Measurements from ENCODE around the gene DUS1L. TPM values are rescaled to one million over a fixed set of nuclear protein-coding genes. Genes with fewer than 3 reads are reported as not detected.

DUS1L gene
- total RNA-seq, 4 donors from 2014 or later: 98.6 to 306 (median 132) TPM

- peak; percentile 80 for DNase-seq
- Histone ChIP-seq H3K36me3 (no peaks in the 10 kb centered on the region), H3K27me3 (no peaks in the 10 kb centered on the region), H3K4me3 (peak overlapping the region in 2 of 4 donors; percentile 71 to 95), H3K27ac (peak overlapping the region; percentile 82 to 89 (median 84)), H3K4me1 (peaks cover 20 to 42% (median 34%) of the 10 kb centered on the region in 4 donors), H3K9me3 (no peaks in the 10 kb centered on the region)
- in situ Hi-C loops (cut with MboI; ENCODE audit: low pct_ligation_motif_present in 1 of 4, low pct_unique_long_range_greater_than_20kb in 1 of 4, low sequenced_read_pairs in 3 of 4): no loop called here
- TF ChIP-seq CTCF (IDR thresholded peaks at IDR 0.05): peak; percentile 59 to 87 (median 75)
- TF ChIP-seq POLR2A (IDR thresholded peaks at IDR 0.05): no peak
- WGBS, 2 donors (ENCODE audit: low coverage in 1 of 2): 15% methylated on average over 17 of the region's 25 CpGs; no CpG with 5 or more reads in 1 of the 2 donors
- intact Hi-C loops (cut with DNase I; ENCODE audit: low total_unique reads): loop anchor here (2.0 kb wide), 1 partner anchor 63 kb away; no protein-coding TSS in a partner anchor
Observed at GRCh38 chr17:82021107-82021899, 44.3 kb downstream of the DUS1L start.

GRCh38 chr17:82020572-82021106, 45.0 kb downstream of the DUS1L start:
- no peaks in the 10 kb centered on the region for H3K9me3 ChIP-seq

GRCh38 chr17:82019690-82020571, 45.7 kb downstream of the DUS1L start:
- Histone ChIP-seq H3K36me3 (no peaks in the 10 kb centered on the region), H3K27ac (no peak overlapping the region), H3K9me3 (no peaks in the 10 kb centered on the region), H3K4me3 (no peak overlapping the region), H3K27me3 (no peaks in the 10 kb centered on the region), H3K4me1 (peaks cover 20 to 42% (median 34%) of the 10 kb centered on the region in 4 donors)
- intact Hi-C loops (cut with DNase I; ENCODE audit: low total_unique reads): loop anchor here (2.0 kb wide), 1 partner anchor 61 kb away; no protein-coding TSS in a partner anchor
- peak; percentile 70 for DNase-seq
- 67% methylated on average over 31 of the region's 34 CpGs; no CpG with 5 or more reads in 1 of the 2 donors for WGBS, 2 donors (ENCODE audit: low coverage in 1 of 2)
- in situ Hi-C loops (cut with MboI; ENCODE audit: low pct_ligation_motif_present in 1 of 4, low pct_unique_long_range_greater_than_20kb in 1 of 4, low sequenced_read_pairs in 3 of 4): no loop called here
- TF ChIP-seq EP300 (IDR thresholded peaks at IDR 0.05; ENCODE audit: low read depth): no peak
- peak; percentile 62 to 77 (median 72) for TF ChIP-seq CTCF (IDR thresholded peaks at IDR 0.05)

More at GRCh38 chr17:82020572-82021106, 45.0 kb downstream of the DUS1L start:
- Histone ChIP-seq H3K4me1 (peaks cover 20 to 42% (median 34%) of the 10 kb centered on the region in 4 donors), H3K27ac (no peak overlapping the region), H3K4me3 (no peak overlapping the region), H3K36me3 (no peaks in the 10 kb centered on the region), H3K27me3 (no peaks in the 10 kb centered on the region)
- WGBS, 2 donors (ENCODE audit: low coverage in 1 of 2): 75 to 87% methylated on average over 3 to 14 of the region's 14 CpGs
- intact Hi-C loops (cut with DNase I; ENCODE audit: low total_unique reads): loop anchor here (2.0 kb wide), 1 partner anchor 62 kb away; no protein-coding TSS in a partner anchor
- TF ChIP-seq POLR2A (IDR thresholded peaks at IDR 0.05) (no peak), POLR2AphosphoS5 (IDR thresholded peaks at IDR 0.05) (no peak), CTCF (IDR thresholded peaks at IDR 0.05) (no peak), EP300 (IDR thresholded peaks at IDR 0.05; ENCODE audit: low read depth) (no peak)
- in situ Hi-C loops (cut with MboI; ENCODE audit: low pct_ligation_motif_present in 1 of 4, low pct_unique_long_range_greater_than_20kb in 1 of 4, low sequenced_read_pairs in 3 of 4): no loop called here
- no peak for DNase-seq
